ENCODE results near the gene PDE6B. TPM values are rescaled to one million over a fixed set of nuclear protein-coding genes. Genes with fewer than 3 reads are reported as not detected.

Gene PDE6B
- total RNA-seq, 1 experiment from 2014 or later = not detected

GRCh38 chr4:621296-622070 lies 3.9 kb upstream of the PDE6B start:
- H3K4me1 Mint-ChIP-seq (ENCODE audit: low read depth, unreplicated experiment) = peaks cover 6% of the 10 kb centered on the region
- intact Hi-C loops (cut with micrococcal nuclease; ENCODE audit: unreplicated experiment) = no loop called here
- peaks cover under 1% of the 10 kb centered on the region for H3K36me3 Mint-ChIP-seq (ENCODE audit: insufficient read depth, unreplicated experiment)
- no peak overlapping the region for H3K4me3 Mint-ChIP-seq (ENCODE audit: unreplicated experiment)
- H3K36me3 ChIP-seq (ENCODE audit: control insufficient read depth, insufficient read depth, low read length) = no peaks in the 10 kb centered on the region
- TF ChIP-seq CTCF (IDR thresholded peaks at IDR 0.05; ENCODE audit: insufficient read depth in 1 of 2, low read depth in 1 of 2, low read length in 1 of 2, severe bottlenecking in 1 of 2, unreplicated experiment in 1 of 2) = no peak
- POLR2A ChIA-PET = no interaction called here
- peaks cover 9% of the 10 kb centered on the region; the same call in 1 of the 2 replicates for H3K4me1 ChIP-seq
- CTCF ChIA-PET = no interaction called here
- no peak overlapping the region for H3K4me3 ChIP-seq (ENCODE audit: low read depth, low read length)
- DNase-seq = peak in 1 of 2 experiments; percentile 9
- H3K9me3 Mint-ChIP-seq (ENCODE audit: unreplicated experiment) = no peaks in the 10 kb centered on the region
- H3K27me3 ChIP-seq (replicated peaks; ENCODE audit: control insufficient read depth, insufficient read depth, low read length) = no peaks in the 10 kb centered on the region
- 0 out of 2 replicates have a peak, but pooled peaks cover 4% of the 10 kb centered on the region for H3K9me3 ChIP-seq
- no TSS peak for BruUV-seq (replicated peaks)
- H3K27me3 Mint-ChIP-seq (ENCODE audit: insufficient read depth, unreplicated experiment) = no peaks in the 10 kb centered on the region
- H3K27ac Mint-ChIP-seq (ENCODE audit: unreplicated experiment) = no peak overlapping the region

GRCh38 chr4:622071-622995 lies 3.0 kb upstream of the PDE6B start:
- H3K4me3 Mint-ChIP-seq (ENCODE audit: unreplicated experiment) = no peak overlapping the region
- Histone ChIP-seq H3K4me1 (peaks cover 8% of the 10 kb centered on the region; the same call in 1 of the 2 replicates), H3K36me3 (ENCODE audit: control insufficient read depth, insufficient read depth, low read length) (no peaks in the 10 kb centered on the region), H3K27me3 (replicated peaks; ENCODE audit: control insufficient read depth, insufficient read depth, low read length) (no peaks in the 10 kb centered on the region), H3K9me3 (0 out of 2 replicates have a peak, but pooled peaks cover 4% of the 10 kb centered on the region), H3K4me3 (ENCODE audit: low read depth, low read length) (no peak overlapping the region)
- TF ChIP-seq CTCF (IDR thresholded peaks at IDR 0.05; ENCODE audit: insufficient read depth in 1 of 2, low read depth in 1 of 2, low read length in 1 of 2, severe bottlenecking in 1 of 2, unreplicated experiment in 1 of 2) = no peak
- BruUV-seq (replicated peaks) = no TSS peak
- peaks cover 5% of the 10 kb centered on the region for H3K36me3 Mint-ChIP-seq (ENCODE audit: insufficient read depth, unreplicated experiment)
- peaks cover 6% of the 10 kb centered on the region for H3K4me1 Mint-ChIP-seq (ENCODE audit: low read depth, unreplicated experiment)
- intact Hi-C loops (cut with micrococcal nuclease; ENCODE audit: unreplicated experiment) = no loop called here
- H3K27ac Mint-ChIP-seq (ENCODE audit: unreplicated experiment) = no peak overlapping the region
- CTCF ChIA-PET = no interaction called here
- POLR2A ChIA-PET = interaction anchor here (0.6 kb wide), 1 partner anchor 497 kb away, joined by 3 read pairs; no protein-coding TSS in a partner anchor
- peak in 1 of 2 experiments; percentile 12 for DNase-seq
- no peaks in the 10 kb centered on the region for H3K27me3 Mint-ChIP-seq (ENCODE audit: insufficient read depth, unreplicated experiment)
- H3K9me3 Mint-ChIP-seq (ENCODE audit: unreplicated experiment) = no peaks in the 10 kb centered on the region
